ENCODE measurements around the gene PSAPL1.

PSAPL1 gene

GRCh38 chr4:7416745-7417432 lies 17.8 kb downstream of the PSAPL1 start:
- DNase-seq, result no peak

DNA sequence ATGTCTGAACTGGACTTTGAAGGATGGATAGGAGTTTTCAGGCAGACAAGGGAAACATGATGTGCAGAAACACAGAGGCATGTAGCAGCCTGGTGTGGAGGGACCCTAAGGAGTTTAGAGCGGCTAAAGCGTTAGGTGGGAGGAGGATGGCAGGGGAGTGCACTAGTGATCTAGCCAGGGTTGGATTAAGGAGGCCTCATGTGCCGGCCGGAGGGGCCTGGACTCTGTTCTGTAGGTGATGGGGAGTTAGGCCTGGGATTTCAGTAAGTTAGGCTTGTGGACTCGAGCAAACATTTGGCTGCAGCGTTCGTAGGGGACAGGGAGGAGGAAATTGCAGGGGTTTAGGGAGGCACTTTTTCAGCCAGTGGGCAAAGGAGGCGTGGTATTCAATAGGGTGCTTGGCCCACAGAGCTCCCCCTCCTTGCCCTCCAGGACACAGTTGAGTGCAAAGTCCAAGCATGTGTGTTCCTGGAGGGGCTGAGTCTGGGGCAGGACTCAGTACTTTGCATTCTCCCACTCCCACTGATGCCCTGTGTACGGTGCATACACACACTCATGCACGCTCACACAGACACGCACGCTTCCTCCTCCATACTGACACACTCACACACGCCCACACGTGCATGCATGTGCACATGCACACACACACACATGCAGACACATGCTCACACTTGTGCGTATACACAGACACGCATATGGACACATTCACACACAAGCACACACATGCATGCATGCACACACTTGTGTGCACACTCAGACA lies 18.6 kb downstream of the PSAPL1 start:
- DNase-seq, result no peak

DNA sequence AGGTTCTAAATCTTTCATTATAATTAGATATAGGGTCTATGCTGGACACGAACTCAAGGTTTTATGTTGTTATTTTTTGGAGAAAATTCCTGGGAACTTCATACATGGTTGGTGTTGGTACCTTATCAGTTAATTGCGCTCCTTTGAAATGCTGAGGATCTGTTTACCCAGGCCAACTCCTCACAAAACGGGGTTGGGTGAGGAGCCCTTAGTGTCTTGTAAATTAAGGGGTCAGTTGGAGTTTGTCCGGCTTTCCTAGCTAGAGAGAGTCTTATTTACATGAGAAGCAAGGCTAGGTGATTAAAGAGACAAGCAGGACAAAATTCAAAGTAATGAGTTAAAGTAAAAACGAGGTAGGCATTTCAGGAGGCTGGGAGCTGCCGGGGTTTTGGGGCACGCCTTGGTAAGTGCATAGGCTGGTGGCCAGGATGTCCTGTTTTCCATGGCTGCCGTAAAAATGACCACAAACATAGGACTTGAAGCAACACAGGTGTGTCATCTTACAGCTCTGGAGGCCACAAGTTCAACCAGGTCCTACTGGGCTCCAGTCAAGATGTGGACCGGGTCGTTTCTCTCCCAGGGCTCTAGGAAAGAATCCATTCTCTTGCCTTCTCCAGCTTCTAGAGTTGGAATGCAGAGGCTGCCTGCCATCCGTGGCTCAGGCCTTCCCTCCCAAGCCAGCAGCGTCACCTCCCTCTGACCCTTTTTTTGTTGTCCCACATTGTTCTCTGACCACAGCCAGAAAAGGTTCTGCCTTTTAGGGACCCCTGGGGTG lies 19.8 kb downstream of the PSAPL1 start:
- DNase-seq, result no peak

DNA sequence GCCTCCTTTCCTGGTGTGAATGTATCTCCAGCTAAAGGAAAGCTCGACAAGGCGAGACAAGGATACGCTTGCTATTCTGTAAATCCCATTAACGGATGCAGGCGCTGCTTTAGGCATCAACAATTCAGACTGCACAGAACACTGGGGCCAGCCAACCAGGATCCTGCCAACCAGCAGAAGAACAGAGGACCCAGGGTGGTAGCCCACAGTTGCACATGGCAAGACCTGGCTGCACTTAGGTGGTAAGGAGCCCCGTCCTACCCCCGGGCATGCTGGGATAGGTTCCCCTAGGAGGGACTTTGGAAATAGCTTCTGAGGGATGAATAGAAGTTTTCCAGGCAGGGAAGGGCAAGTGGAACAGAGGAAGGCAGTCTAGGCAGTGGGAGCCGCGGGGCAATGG lies 20.7 kb downstream of the PSAPL1 start:
- no peak for DNase-seq

- DNase-seq, result no peak
Observed at GRCh38 chr4:7412554-7412912, 22.2 kb downstream of the PSAPL1 start.

DNA sequence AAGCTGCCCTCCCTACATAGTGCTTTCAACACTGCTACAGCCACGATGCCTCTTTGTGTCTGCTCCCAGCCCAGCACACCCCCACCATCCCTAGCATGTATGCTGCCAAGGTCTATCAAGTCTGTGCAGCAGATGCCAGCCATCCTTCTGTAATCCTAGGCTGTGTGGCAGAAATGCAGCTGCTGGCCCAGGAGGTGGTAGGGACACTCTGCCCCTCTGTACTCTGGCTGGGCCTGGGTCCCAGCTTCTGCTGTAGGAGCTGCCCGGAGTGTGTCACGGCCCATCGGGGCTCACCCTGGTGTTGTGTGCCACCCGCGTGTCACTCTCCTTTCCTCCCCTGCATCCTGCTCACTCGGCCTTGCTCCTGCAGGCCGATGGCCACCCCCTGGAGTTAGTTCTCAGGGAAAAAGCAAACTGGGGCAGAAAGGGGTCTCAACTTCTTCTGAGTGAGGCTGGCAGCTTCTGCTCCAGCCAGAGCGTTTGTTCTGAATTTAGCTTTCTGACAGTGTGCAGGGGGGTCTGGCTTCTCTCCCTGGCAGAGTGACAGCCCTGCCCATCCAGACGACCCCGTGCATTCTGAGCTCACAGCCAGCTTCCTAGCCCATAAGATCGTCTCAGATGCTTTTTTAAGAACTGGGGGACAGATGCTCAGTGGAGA lies 22.7 kb downstream of the PSAPL1 start:
- no peak for DNase-seq

- no peak for DNase-seq
Observed at GRCh38 chr4:7411491-7411890, 23.2 kb downstream of the PSAPL1 start.

DNA sequence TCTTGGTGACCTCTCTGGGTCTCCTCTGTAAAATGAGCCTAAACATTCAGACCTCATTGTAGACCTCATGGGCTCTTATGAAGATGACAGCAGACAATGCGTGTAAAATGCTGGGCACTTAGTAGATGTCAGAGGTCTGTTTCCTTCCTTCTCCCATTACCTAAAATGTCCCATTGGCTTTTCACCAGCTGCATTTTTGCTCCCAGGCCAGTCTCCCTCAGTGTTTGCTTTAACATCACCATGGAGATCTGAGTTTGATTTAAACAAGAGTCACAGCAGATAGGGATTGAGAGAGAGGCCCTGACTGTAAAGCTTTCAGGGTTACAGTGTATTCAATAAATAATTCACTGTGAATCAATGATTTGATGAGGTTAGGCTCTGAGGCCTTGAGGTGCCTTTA lies 24.3 kb downstream of the PSAPL1 start:
- no peak for DNase-seq

- DNase-seq, result no peak
Observed at GRCh38 chr4:7408166-7408565, 26.6 kb downstream of the PSAPL1 start.

- no peak for DNase-seq
Observed at GRCh38 chr4:7403001-7403400, 31.7 kb downstream of the PSAPL1 start.

DNA sequence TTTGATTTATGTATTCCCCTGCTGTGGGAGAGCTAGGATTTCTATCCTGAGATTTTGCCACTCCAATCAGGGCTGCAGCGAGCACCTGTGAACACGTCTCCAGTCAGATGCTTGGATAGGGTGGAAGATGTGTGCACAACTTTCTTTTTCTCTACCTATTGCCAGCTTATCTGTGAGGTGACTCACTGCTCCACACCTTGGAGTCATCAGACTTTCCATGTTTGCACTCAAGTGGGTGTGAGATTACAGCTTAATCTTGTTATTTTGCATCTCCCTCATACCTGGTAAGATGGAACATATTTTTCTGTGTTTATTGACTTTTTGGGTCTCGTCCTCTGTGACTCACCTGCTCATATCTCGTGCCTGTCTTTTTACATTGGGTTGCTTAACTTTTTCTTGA lies 32.2 kb downstream of the PSAPL1 start:
- no peak for DNase-seq

GRCh38 chr4:7400671-7401298 lies 33.9 kb downstream of the PSAPL1 start:
- no peak for DNase-seq

- no peak for DNase-seq
Observed at GRCh38 chr4:7399440-7400234, 35.1 kb downstream of the PSAPL1 start.

GRCh38 chr4:7398788-7399439 lies 35.8 kb downstream of the PSAPL1 start:
- no peak for DNase-seq

GRCh38 chr4:7398104-7398423 lies 36.7 kb downstream of the PSAPL1 start:
- DNase-seq, result no peak

GRCh38 chr4:7397206-7398103 lies 37.3 kb downstream of the PSAPL1 start:
- no peak for DNase-seq

DNA sequence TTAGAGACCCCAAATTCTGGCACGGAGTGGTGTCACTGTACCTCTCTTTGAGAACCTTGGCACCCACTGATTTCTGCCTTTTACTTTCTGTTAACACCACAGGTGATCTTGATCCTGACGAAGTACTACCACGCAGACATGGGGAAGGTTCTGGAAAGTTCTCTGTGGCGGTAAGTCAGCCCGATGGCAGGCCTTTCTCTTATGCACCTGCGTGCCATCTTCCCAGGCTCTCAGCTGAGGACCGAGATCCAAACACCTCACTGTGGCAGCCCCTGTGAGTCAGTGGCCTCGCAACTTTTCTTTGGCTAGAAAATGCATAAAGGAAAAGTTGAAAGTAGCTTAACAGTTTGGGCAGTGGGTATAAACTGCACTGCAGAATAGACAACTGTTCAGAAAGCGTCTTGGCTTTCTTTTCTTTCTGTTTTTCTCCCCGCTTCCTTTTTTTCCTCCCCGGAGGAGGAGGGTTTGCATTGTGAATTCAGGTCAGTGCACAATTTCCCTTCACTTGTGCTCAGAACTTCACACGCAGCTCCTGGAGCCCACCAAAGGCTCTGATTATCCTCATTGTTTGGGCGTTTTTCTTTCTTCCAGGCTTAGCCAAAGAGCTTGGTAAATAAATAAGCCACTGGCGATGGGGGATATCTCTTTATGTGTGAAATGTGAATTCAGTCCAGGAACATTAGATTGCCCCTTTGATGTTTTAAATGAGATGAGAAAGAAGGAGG lies 38.4 kb downstream of the PSAPL1 start:
- no peak for DNase-seq

GRCh38 chr4:7395645-7396044 lies 39.1 kb downstream of the PSAPL1 start:
- no peak for DNase-seq

DNA sequence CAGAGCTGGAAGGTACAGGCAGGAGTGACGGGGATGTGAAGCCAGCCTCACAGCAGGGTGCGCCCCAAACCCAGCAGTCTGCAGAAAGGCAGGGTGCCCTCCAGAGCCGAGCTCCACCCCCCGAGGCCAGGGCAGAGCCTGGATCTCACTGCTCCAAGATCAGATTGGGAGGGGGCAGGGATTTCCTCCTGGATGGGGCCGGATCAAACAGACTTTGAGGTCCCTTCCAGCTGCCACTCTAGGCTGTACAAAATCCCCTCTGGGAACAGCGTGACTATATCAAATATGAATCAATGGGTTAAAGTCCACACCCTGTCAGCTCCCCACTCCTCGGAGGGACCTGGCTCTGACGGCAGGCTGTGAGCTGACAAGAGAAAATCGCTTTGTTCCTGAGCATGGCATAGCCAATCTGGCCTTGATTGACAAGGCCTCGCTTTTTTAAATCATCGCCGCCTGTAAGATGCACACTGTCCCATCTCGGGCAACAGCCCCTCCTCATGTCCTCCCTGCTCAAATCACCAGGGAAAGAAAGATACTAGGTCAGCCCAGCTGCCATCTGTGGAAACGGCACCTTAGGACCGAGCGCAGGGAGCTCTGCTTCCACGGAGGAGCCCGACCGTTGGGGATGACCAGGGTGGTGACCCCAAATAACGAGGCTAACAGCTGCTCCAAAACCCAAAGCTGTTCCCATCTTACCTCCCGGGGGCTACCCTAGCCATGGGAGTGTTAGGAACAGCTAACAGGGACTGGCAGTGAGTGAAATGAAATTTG lies 39.9 kb downstream of the PSAPL1 start:
- no peak for DNase-seq

All from C1 segment of cervical spinal cord (tissue), 14 donors.